GM19351 (cell line): ENCODE results near the gene B3GNT8.
"Not testable (repeated sequence)": the region's sequence is repeated elsewhere in the genome, so short reads cannot be mapped to it uniquely, and the experiment has no call there.

Experiments used
- ATAC-seq: cut with Tn5 transposase; IDR thresholded peaks from one replicate; pipeline ENCODE4 v1.9.1; 2021; ENCODE audit warnings: mild to moderate bottlenecking, moderate library complexity; ENCODE audit not compliant: unreplicated experiment

Gene B3GNT8

GRCh38 chr19:41416194-41416674 is 10.9 kb downstream of the B3GNT8 start:
- ATAC-seq = no peak

GRCh38 chr19:41415154-41415571 is 12.0 kb downstream of the B3GNT8 start:
- ATAC-seq = no peak

- ATAC-seq = no peak
Observed at GRCh38 chr19:41414461-41414860, 12.7 kb downstream of the B3GNT8 start.

GRCh38 chr19:41413947-41414346 is 13.2 kb downstream of the B3GNT8 start:
- ATAC-seq = no peak

- no peak for ATAC-seq
Observed at GRCh38 chr19:41412953-41413352, 14.2 kb downstream of the B3GNT8 start.

GRCh38 chr19:41411968-41412265 is 15.3 kb downstream of the B3GNT8 start:
- ATAC-seq = no peak

GRCh38 chr19:41411100-41411967 is 15.8 kb downstream of the B3GNT8 start:
- ATAC-seq = no peak

- ATAC-seq = no peak
Observed at GRCh38 chr19:41410336-41411054, 16.7 kb downstream of the B3GNT8 start.

- no peak for ATAC-seq
Observed at GRCh38 chr19:41409288-41409687, 17.9 kb downstream of the B3GNT8 start.

- ATAC-seq = not testable (repeated sequence)
Observed at GRCh38 chr19:41408846-41409245, 18.3 kb downstream of the B3GNT8 start.

- ATAC-seq = no peak
Observed at GRCh38 chr19:41408256-41408655, 18.9 kb downstream of the B3GNT8 start.

- ATAC-seq = no peak
Observed at GRCh38 chr19:41407271-41407670, 19.9 kb downstream of the B3GNT8 start.

GRCh38 chr19:41405776-41406175 is 21.4 kb downstream of the B3GNT8 start:
- ATAC-seq = no peak

GRCh38 chr19:41403181-41403970 is 23.8 kb downstream of the B3GNT8 start:
- ATAC-seq = no peak

- ATAC-seq = no peak
Observed at GRCh38 chr19:41402010-41402409, 25.2 kb downstream of the B3GNT8 start.

- ATAC-seq = no peak
Observed at GRCh38 chr19:41401483-41401882, 25.7 kb downstream of the B3GNT8 start.

GRCh38 chr19:41399525-41399924 is 27.6 kb downstream of the B3GNT8 start:
- no peak for ATAC-seq

GRCh38 chr19:41399091-41399490 is 28.1 kb downstream of the B3GNT8 start:
- no peak for ATAC-seq

- ATAC-seq = no peak
Observed at GRCh38 chr19:41398598-41398997, 28.6 kb downstream of the B3GNT8 start.

GRCh38 chr19:41398050-41398418 is 29.1 kb downstream of the B3GNT8 start:
- no peak for ATAC-seq
